GM12892 (cell line): ENCODE measurements around the gene RMND5A.

ENCODE experiments used
- POLR2A ChIP-seq: IDR thresholded peaks from 2 replicates; pipeline ENCODE4 v1.6.1; 2011; ENCODE audit warnings: low read depth, low read length, control low read depth
- TAF1 ChIP-seq: IDR thresholded peaks from 2 replicates; pipeline ENCODE4 v1.6.1; 2011; ENCODE audit warnings: low read depth, mild to moderate bottlenecking, control low read depth, low read length, borderline replicate concordance

DNA sequence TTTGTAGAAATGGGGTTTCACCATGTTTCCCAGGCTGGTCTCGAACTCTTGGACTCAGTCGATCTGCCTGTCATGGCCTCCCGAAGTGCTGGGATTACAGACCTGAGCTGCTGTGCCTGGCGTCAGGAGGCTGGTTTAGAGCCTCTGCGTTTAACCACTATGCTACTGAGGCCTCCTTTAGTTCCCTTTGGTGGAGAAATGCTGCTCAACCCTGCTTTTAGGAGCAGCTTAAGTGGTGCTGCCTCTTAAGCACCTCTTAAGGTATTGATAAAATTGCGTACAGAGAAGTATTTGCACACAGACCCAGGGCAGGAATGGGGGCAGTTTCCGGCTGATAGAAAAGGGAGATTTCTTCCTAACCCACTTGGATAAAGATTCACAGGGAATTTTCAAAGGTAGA lies 62.7 kb downstream of the RMND5A start:
- TF ChIP-seq POLR2A (no peak), TAF1 (no peak)
